ENCODE results near the gene ARL6IP1.
"Not testable (repeated sequence)": the region's sequence is repeated elsewhere in the genome, so short reads cannot be mapped to it uniquely, and the experiment has no call there.

The ARL6IP1 gene

GRCh38 chr16:18757960-18758660 lies 43.2 kb downstream of the ARL6IP1 start:
- not testable (repeated sequence) for DNase-seq

GRCh38 chr16:18756639-18757038 lies 44.7 kb downstream of the ARL6IP1 start:
- DNase-seq, result not testable (repeated sequence)

GRCh38 chr16:18742870-18743269 lies 58.5 kb downstream of the ARL6IP1 start:
- DNase-seq, result not testable (repeated sequence)

Measured in NCI-H2081 (cell line).